Lung (tissue), 12 donors: ENCODE measurements around the gene ZNRD2. TPM values are rescaled to one million over a fixed set of nuclear protein-coding genes. Genes with fewer than 3 reads are reported as not detected.

Experiments used
- ATAC-seq: fragments of 200-7000 bp; cut with Tn5 transposase; one replicate; pipeline ENCODE4 v1.9.1; 2020; ENCODE audit warnings: moderate number of reproducible peaks; ENCODE audit not compliant: insufficient read depth, low FRiP score
- DNase-seq, 3 donors: peaks; one replicate each; pipeline ENCODE4 v3.0.0-alpha.2; 2013 to 2017
- H3K27ac ChIP-seq, 2 donors: one replicate each; pipeline ENCODE4 v1.5.1; 2013; ENCODE audit warnings: mild to moderate bottlenecking in 2 of 2, moderate library complexity in 2 of 2, control low read depth in 1 of 2, inconsistent platforms in 1 of 2, low read depth in 1 of 2, low read length in 1 of 2
- H3K27me3 ChIP-seq, 3 donors: one replicate each; pipeline ENCODE4 v1.5.1; 2013; ENCODE audit warnings: low read length in 2 of 3; ENCODE audit not compliant: control insufficient read depth in 3 of 3, insufficient read depth in 3 of 3
- H3K36me3 ChIP-seq, 4 donors: one replicate each; pipeline ENCODE4 v1.5.1; 2013; ENCODE audit warnings: low read length in 4 of 4, mild to moderate bottlenecking in 1 of 4, moderate library complexity in 1 of 4; ENCODE audit not compliant: control insufficient read depth in 4 of 4, insufficient read depth in 4 of 4
- H3K4me1 ChIP-seq, 5 donors: one replicate each; pipeline ENCODE4 v1.5.1; 2013; ENCODE audit warnings: low read length in 5 of 5, mild to moderate bottlenecking in 2 of 5, moderate library complexity in 1 of 5; ENCODE audit not compliant: control insufficient read depth in 5 of 5, insufficient read depth in 5 of 5
- H3K4me3 ChIP-seq: one replicate; pipeline ENCODE4 v1.5.1; 2013; ENCODE audit warnings: mild to moderate bottlenecking, control low read depth, moderate library complexity
- H3K9ac ChIP-seq, 2 donors: one replicate each; pipeline ENCODE4 v1.5.1; 2013; ENCODE audit warnings: low read length in 2 of 2, control low read depth in 1 of 2; ENCODE audit not compliant: insufficient read depth in 1 of 2
- H3K9me3 ChIP-seq, 4 donors: one replicate each; pipeline ENCODE4 v1.5.1; 2013; ENCODE audit warnings: low read length in 3 of 4, mild to moderate bottlenecking in 1 of 4, moderate library complexity in 1 of 4; ENCODE audit not compliant: control insufficient read depth in 4 of 4, insufficient read depth in 3 of 4
- WGBS, 2 donors: extraction: QIAGEN DNeasy Blood & Tissue Kit; methylation state at CpG; one replicate each; pipeline ENCODE4 v1.1.7; 2013; 5-methylcytosine and 5-hydroxymethylcytosine counted together
- polyA plus RNA-seq, 2 donors: library from polyadenylated mRNA; stranded (reverse); fragments of 200-250 nt; gene quantifications; one replicate each; pipeline ENCODE4 v1.2.1, GENCODE V29; 2013
- total RNA-seq, 2 donors: library from RNA; depleted of rRNA in 1 of 2; stranded (reverse); fragments of >200 nt in 1 of 2; gene quantifications; one replicate each; pipeline ENCODE4 v1.2.1, GENCODE V29; 2014 to 2021
- TF ChIP-seq, protein P1 (sequence below): IDR thresholded peaks from 2 replicates; pipeline ENCODE4 v1.5.1; 2012; ENCODE audit warnings: mild to moderate bottlenecking; ENCODE audit errors: control extremely low read depth, extremely low read depth
- donor health status: control.
- donor health status: control.
- donor health status: Bipolar disorder and iron deficiency.
- donor health status: healthy.
- donor health status: DM: yes; HTN: yes; CAD: no.

The ZNRD2 gene
- total and polyA plus RNA-seq, 4 donors, result 22.0 to 81.5 (median 50.8) TPM

DNA sequence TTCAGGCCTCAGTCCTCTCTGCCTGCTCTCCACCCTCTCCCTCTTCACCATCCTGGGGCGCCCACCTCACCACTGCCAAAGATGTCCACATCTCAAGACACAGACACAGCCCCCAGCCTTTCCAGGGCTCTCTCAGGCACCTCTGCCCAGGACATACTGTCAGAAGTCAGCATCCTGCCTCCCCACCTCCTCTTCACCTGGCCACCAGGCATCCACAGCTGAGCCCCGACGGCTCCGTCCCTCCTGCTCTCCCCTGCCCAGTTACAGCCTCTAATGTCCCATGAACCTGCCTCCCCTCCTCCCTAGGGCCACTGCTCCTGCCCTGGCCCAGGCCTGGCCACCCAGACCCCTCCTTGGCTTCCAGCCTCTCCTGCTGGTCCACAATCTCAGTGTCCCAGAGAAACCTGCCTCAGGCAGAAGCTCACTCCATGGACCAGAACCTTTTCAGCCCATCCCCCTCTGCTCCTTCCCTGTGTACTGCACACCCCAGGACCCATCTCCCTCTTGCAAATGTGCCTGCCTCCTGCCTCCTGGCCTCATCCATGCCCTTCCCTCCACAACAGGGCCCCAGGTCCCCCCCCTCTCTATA, 15.3 kb upstream of the ZNRD2 start:
- TF ChIP-seq, protein P1, sequence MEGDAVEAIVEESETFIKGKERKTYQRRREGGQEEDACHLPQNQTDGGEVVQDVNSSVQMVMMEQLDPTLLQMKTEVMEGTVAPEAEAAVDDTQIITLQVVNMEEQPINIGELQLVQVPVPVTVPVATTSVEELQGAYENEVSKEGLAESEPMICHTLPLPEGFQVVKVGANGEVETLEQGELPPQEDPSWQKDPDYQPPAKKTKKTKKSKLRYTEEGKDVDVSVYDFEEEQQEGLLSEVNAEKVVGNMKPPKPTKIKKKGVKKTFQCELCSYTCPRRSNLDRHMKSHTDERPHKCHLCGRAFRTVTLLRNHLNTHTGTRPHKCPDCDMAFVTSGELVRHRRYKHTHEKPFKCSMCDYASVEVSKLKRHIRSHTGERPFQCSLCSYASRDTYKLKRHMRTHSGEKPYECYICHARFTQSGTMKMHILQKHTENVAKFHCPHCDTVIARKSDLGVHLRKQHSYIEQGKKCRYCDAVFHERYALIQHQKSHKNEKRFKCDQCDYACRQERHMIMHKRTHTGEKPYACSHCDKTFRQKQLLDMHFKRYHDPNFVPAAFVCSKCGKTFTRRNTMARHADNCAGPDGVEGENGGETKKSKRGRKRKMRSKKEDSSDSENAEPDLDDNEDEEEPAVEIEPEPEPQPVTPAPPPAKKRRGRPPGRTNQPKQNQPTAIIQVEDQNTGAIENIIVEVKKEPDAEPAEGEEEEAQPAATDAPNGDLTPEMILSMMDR, result no peak
- no peak overlapping the region for H3K9ac ChIP-seq
- H3K36me3 ChIP-seq, result peaks cover 0 to 13% (median 10%) of the 10 kb centered on the region in 4 donors
- H3K9me3 ChIP-seq, result no peaks in the 10 kb centered on the region
- peaks cover 0 to 2% (median 0%) of the 10 kb centered on the region in 3 donors for H3K27me3 ChIP-seq
- WGBS, 2 donors, result 89 to 94% methylated on average over 4 of the region's 4 CpGs
- H3K27ac ChIP-seq, result no peak overlapping the region
- DNase-seq, result no peak
- no peak for ATAC-seq
- H3K4me1 ChIP-seq, result peaks cover 0 to 38% (median 21%) of the 10 kb centered on the region in 5 donors
- H3K4me3 ChIP-seq, result no peak overlapping the region

- Histone ChIP-seq H3K4me1 (peaks cover 0 to 46% (median 23%) of the 10 kb centered on the region in 5 donors), H3K4me3 (no peak overlapping the region), H3K9me3 (no peaks in the 10 kb centered on the region), H3K27ac (peak overlapping the region in 1 of 2 donors; percentile 37), H3K9ac (peak overlapping the region in 1 of 2 donors; percentile 23), H3K27me3 (peaks cover 0 to 2% (median 0%) of the 10 kb centered on the region in 3 donors), H3K36me3 (peaks cover 0 to 13% (median 10%) of the 10 kb centered on the region in 4 donors)
- WGBS, 2 donors, result 35 to 68% methylated on average over 6 of the region's 6 CpGs
- TF ChIP-seq, protein P1, result no peak
- ATAC-seq, result peak; percentile 12
- no peak for DNase-seq
Observed at GRCh38 chr11:65555693-65556231, 14.5 kb upstream of the ZNRD2 start.

DNA sequence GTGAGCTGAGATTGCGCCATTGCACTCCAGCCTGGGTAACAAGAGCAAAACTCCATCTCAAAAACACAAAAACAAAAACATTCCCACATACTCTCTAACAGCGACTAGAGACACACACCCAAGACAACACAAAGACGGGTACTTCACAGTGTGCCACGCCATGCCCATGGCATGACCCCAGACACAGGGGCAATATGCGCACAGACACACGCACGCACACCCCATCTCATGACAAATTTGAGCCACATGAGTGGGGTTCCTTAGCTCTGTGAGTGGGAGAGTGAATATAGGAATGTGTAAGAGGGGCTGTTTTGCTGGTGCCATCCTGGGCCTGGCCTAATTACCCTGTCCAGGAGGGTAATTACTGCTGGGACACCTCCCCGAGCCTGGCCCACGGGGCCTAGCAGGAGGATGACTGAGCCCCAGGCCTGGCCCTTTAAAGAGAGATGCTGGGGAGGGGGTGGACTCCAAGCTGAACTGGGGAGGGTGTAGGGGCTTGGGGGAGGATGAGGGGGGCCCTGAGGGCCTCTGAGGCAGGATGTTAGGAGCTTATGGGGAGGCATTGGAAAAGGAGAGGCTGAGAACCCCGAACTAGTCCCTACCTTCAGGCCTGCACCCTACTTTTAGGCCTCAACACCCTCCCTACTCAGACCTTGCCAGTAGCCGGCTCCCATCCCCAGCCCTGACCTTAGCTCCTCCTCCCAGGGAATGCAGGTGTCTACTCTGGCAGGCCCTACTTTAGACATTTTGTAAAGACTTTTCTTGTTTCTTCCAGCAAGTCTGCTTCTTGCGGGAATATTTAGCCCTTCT, 13.6 kb upstream of the ZNRD2 start:
- ATAC-seq (no peak), DNase-seq (no peak)
- peak overlapping the region; percentile 16 to 75 for H3K9ac ChIP-seq

More for the DNA sequence above, 13.6 kb upstream of the ZNRD2 start:
- Histone ChIP-seq H3K27me3 (peaks cover 0 to 2% (median 0%) of the 10 kb centered on the region in 3 donors), H3K36me3 (peaks cover 0 to 8% (median 5%) of the 10 kb centered on the region in 4 donors), H3K4me3 (no peak overlapping the region), H3K4me1 (peaks cover 0 to 56% (median 32%) of the 10 kb centered on the region in 5 donors), H3K9me3 (no peaks in the 10 kb centered on the region), H3K27ac (peak overlapping the region; percentile 69 to 76)
- 78 to 87% methylated on average over 12 of the region's 12 CpGs for WGBS, 2 donors
- TF ChIP-seq, protein P1, result no peak
